HCT116 (cell line): ENCODE data around the gene NTRK3.

ENCODE experiments used
- CEBPB ChIP-seq: IDR thresholded peaks from 2 replicates; pipeline ENCODE4 v1.6.1; 2012; ENCODE audit warnings: low read depth
- CTCF ChIP-seq, 3 experiments: fragments of 200-600 bp in 1 of 3; sonication (generic) in 1 of 3; IDR thresholded peaks in 2 of 3; conservative IDR thresholded peaks in 1 of 3; 2 replicates each; pipeline ENCODE4 v1.5.1; 2012 to 2017; ENCODE audit warnings: low read depth in 2 of 3, low read length in 2 of 3, antibody characterized with exemption in 1 of 3, borderline replicate concordance in 1 of 3, control low read depth in 1 of 3, mild to moderate bottlenecking in 1 of 3, mixed read lengths in 1 of 3, mixed run types in 1 of 3, moderate library complexity in 1 of 3; ENCODE audit not compliant: insufficient read depth in 1 of 3
- EGR1 ChIP-seq: IDR thresholded peaks from 2 replicates; pipeline ENCODE4 v1.6.1; 2012; ENCODE audit warnings: low read depth
- ELF1 ChIP-seq: IDR thresholded peaks from 2 replicates; pipeline ENCODE4 v1.6.1; 2012; ENCODE audit warnings: low read depth, borderline replicate concordance
- EZH2 ChIP-seq: fragments of 200-600 bp; sonication (generic); IDR thresholded peaks from 2 replicates; pipeline ENCODE4 v1.6.1; 2017; ENCODE audit warnings: antibody characterized with exemption, mixed run types
- EZH2phosphoT487 ChIP-seq: fragments of 200-600 bp; IDR thresholded peaks from 2 replicates; pipeline ENCODE4 v1.6.1; 2018; ENCODE audit warnings: antibody characterized with exemption, borderline replicate concordance
- FOSL1 ChIP-seq: IDR thresholded peaks from 2 replicates; pipeline ENCODE4 v1.6.1; 2012; ENCODE audit warnings: low read depth
- JUND ChIP-seq: IDR thresholded peaks from 2 replicates; pipeline ENCODE4 v1.6.1; 2012
- MAX ChIP-seq: IDR thresholded peaks from 2 replicates; pipeline ENCODE4 v1.6.1; 2012
- POLR2A ChIP-seq: IDR thresholded peaks from 2 replicates; pipeline ENCODE4 v1.7.0; 2011; ENCODE audit warnings: borderline replicate concordance; ENCODE audit not compliant: insufficient read depth, insufficient read length; ENCODE audit errors: extremely low read depth
- POLR2AphosphoS5 ChIP-seq: IDR thresholded peaks from 2 replicates; pipeline ENCODE4 v1.6.1; 2011; ENCODE audit warnings: mild to moderate bottlenecking, low read depth, low read length, moderate library complexity
- REST ChIP-seq: IDR thresholded peaks from 2 replicates; pipeline ENCODE4 v1.6.1; 2012; ENCODE audit warnings: low read depth
- SP1 ChIP-seq: IDR thresholded peaks from 2 replicates; pipeline ENCODE4 v1.6.1; 2012; ENCODE audit warnings: low read depth
- SRF ChIP-seq: IDR thresholded peaks from 2 replicates; pipeline ENCODE4 v1.6.1; 2012; ENCODE audit warnings: low read depth

GRCh38 chr15:88142121-88142520 is 114.4 kb downstream of the NTRK3 start:
- TF ChIP-seq CTCF (IDR thresholded peaks at IDR 0.05 in 2 of 3, conservative IDR thresholded peaks at IDR 0.05 in 1 of 3; ENCODE audit: borderline replicate concordance in 1 of 3, insufficient read depth in 1 of 3, low read depth in 2 of 3, low read length in 2 of 3): no peak
- no peak for TF ChIP-seq JUND
- TF ChIP-seq MAX: no peak
- no peak for TF ChIP-seq POLR2AphosphoS5
- no peak for TF ChIP-seq EZH2phosphoT487
- no peak for TF ChIP-seq REST
- TF ChIP-seq SRF: no peak
- TF ChIP-seq CEBPB: no peak
- no peak for TF ChIP-seq SP1
- no peak for TF ChIP-seq EZH2
- TF ChIP-seq EGR1: no peak
- no peak for TF ChIP-seq POLR2A
- no peak for TF ChIP-seq ELF1
- TF ChIP-seq FOSL1: no peak
